NCI-H460 (cell line): ENCODE measurements around the gene GALNT15. TPM values are rescaled to one million over a fixed set of nuclear protein-coding genes. Genes with fewer than 3 reads are reported as not detected.

ENCODE experiments used
- DNase-seq: peaks from one replicate; pipeline ENCODE4 v3.0.0-alpha.2; 2016; ENCODE audit warnings: low read depth; ENCODE audit errors: extremely low read depth
- total RNA-seq: library from RNA; depleted of rRNA; stranded (reverse); fragments of >200 nt; shearing (Covaris generic); gene quantifications from 2 replicates; pipeline ENCODE4 v1.2.3, GENCODE V29; 2014

The GALNT15 gene
- total RNA-seq, 1 experiment from 2014 or later, result 0.07 TPM

DNA sequence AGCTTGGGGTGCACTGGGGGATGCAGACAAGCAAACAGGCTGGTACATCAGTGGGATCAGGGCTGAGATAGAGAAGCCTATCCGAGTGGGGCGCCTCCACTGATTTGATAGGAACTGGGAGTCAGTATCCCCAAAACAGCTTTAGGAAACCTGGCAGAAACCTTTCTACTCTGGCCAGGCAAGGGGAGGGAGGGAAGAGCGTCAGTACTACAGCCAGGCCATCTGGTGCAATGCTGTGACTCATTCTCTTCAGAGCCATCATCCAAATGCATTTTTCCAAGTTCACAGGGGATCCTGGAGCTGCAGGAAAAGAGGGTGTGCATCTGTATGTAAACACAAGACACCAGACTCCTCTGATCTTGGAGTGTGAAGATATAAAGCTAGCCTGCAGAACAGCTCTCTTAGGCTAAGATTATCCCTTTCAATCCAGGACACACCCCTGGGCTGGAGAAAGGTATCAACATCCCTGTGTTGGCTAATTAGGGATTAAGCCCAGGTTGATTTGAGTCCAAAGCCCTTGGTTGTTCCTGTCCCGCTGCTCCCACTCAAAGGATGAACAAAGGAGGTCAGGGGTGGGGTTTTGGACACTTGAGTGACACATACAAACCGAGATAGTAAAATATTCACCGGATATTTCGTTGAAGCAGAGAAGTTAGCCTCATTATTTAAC lies 9.3 kb downstream of the GALNT15 start:
- no peak for DNase-seq

GRCh38 chr3:16186086-16186485 lies 11.6 kb downstream of the GALNT15 start:
- DNase-seq, result no peak

- DNase-seq, result no peak
Measured at GRCh38 chr3:16186565-16186964, 12.1 kb downstream of the GALNT15 start.

- no peak for DNase-seq
Measured at GRCh38 chr3:16187213-16187790, 12.8 kb downstream of the GALNT15 start.

- no peak for DNase-seq
Measured at GRCh38 chr3:16188071-16188470, 13.6 kb downstream of the GALNT15 start.

DNA sequence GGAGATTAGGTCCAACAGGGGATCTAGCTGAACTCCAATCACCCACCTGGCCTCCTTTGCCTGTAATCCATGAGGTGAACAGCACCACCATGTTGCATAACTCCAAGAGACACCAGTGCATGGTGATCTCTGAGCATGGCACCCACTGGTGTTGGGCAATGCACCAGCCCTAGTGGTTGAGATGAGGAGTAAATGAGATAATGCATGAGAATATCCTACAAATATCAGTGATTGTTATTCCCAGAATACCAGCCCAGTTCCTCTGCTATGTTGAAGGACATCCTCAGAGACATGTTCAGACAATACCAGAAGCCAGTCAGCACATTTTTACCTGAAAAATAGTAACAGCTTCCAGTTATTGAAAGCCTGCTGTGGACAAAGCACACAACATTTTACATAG lies 14.7 kb downstream of the GALNT15 start:
- DNase-seq, result no peak

- DNase-seq, result no peak
Measured at GRCh38 chr3:16190704-16191103, 16.2 kb downstream of the GALNT15 start.

DNA sequence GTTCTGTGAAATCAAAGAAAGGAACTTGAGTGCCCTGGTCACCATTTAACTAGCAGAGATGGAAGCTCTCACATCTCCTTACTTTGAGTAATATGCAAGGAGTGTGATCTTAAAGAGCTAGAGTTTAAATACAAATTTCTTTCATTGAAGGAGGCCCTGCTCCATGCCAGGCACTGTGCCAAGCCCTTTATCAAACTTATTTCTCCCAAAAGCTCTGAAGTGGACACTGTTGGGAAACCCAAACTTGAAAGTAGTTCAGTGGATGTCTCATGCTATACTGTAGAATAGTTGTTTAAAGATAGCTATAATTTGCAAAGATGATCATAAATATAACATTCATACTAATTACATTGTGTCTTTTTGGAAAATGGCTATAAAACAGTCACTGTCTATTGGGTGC lies 17.1 kb downstream of the GALNT15 start:
- DNase-seq, result no peak

GRCh38 chr3:16192176-16192811 lies 17.8 kb downstream of the GALNT15 start:
- no peak for DNase-seq

- DNase-seq, result no peak
Measured at GRCh38 chr3:16198427-16198826, 23.9 kb downstream of the GALNT15 start.

DNA sequence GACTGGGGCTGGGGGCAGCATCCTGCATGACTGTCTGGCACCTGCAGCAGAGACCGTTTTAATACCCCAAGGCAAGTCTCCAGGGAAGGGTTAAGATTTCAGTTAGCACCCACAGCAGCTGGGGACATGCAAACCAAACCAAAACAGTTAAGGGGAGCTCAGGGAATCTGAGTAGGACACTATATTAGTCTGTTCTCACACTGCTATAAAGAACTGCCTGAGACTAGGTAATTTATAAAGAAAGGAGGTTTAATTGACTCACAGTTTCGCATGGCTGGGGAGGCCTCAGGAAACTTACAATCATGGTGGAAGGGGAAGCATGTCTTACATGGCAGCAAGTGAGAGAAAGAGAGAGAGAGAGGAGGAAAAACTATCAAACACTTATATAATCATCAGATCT lies 25.3 kb downstream of the GALNT15 start:
- no peak for DNase-seq

- no peak for DNase-seq
Measured at GRCh38 chr3:16200411-16200810, 25.9 kb downstream of the GALNT15 start.

GRCh38 chr3:16203031-16203430 lies 28.6 kb downstream of the GALNT15 start:
- DNase-seq, result no peak

DNA sequence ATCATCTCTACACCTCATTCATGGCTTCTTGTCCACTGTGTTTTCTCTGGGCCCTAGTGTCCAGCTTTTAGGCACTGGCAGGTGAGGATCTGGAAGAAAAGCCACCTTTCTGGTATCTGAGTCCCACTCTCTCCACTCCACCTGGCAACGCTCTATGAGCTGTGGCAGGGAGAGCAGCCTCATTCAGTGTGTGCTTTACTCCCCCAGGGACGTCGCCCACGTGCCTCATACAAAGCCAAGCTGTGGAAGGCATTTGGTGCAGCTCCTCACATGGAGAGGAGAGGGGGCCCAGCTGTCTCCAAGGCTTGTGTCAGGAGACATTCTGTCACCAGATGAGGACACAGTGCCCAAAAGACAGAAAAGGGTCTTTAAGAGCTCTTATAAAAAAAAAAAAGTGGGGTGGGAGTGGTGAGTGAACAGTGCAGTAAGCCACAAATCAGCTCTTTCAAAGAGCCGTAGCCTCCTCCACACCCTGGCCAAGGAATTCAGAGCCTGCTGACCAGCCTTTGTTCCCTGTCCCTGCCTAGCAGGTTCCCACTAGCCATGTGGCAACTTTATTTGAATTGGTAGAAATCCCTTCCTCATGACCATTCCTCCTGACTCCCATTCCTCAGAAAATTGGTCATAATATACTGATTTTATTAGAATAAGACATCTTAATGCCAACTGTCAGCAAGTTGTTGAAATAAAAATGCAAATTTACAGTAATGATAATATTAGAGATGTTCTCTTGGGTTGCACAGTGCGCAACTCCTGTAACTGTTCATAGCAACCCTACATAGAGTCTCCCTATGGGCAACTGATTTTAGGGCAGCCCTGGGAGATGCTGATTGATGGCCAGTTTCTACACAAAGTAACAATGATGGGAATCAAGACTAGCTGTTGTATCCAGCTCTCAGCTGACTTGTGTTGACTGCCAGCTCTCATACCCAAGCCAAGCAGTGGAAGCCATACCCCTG lies 29.5 kb downstream of the GALNT15 start:
- DNase-seq, result no peak

DNA sequence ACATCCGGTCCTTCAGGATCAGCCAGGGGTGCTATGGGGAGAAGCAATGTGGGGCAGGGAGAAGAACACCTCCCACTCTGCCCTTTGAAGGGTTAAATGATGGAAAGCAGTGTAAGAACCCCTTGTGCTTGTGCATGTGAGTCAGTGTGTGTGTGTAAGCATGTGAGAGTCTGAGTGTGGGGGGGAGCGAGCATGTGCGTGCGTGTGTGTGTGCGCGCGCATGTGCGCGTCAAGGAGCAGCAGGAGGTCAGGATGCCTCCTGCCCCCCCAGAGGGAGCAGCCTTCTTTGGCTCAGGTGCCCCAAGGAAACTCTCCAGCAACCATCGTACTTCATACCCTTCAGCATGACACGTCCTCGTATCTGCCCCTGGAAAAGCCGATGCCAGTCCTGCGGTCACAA lies 30.3 kb downstream of the GALNT15 start:
- DNase-seq, result no peak

DNA sequence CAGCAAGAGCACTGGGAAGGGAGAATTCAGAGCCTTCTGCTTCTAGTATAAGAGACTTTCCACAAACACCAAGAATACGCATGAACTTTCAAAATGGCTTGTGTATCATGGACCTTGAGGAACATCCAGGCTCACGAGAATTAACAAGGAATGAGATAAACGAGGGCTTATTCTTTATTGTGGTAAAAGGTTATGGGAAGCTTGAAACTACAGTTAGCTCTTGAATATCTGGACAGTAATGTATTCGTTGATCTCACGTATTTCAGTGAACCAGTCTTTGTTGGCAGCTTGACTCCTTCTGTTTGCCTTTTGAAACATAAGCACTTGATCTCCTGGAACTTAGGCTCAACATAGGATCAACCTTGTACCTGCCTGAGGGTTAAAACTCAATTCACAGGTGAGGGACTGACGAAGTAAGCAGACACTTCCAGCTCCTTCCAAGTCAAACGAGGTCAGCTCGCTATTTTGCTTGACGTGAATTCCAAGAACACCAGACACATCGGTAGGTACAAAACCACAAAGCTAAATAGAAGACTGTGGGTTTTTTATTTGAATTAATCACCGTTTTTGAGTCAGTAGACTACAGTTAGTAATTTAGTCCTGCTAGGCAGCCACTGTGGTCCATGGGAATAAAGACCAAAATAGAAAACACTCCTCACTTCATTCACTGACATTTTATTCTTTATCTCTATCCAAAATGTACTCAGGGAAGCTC lies 30.8 kb downstream of the GALNT15 start:
- no peak for DNase-seq

DNA sequence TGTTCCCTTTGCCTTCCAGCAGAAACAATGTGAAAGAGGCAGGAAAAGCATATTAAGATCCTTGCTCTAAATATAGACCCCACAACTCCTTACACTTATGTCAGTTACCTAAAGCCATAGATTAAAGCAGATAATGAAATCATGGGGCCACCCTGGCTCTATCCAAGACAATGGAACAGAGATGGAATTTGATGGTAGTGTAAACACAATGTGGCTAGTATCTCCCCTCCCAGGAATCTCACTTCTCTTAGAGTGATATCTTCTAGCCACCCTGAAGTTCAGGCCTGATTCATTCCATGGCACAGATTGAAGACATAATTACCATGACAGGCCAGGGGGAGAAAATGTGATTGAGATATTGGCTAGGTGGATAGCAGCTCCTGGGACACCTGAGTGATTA lies 32.6 kb downstream of the GALNT15 start:
- DNase-seq, result no peak

DNA sequence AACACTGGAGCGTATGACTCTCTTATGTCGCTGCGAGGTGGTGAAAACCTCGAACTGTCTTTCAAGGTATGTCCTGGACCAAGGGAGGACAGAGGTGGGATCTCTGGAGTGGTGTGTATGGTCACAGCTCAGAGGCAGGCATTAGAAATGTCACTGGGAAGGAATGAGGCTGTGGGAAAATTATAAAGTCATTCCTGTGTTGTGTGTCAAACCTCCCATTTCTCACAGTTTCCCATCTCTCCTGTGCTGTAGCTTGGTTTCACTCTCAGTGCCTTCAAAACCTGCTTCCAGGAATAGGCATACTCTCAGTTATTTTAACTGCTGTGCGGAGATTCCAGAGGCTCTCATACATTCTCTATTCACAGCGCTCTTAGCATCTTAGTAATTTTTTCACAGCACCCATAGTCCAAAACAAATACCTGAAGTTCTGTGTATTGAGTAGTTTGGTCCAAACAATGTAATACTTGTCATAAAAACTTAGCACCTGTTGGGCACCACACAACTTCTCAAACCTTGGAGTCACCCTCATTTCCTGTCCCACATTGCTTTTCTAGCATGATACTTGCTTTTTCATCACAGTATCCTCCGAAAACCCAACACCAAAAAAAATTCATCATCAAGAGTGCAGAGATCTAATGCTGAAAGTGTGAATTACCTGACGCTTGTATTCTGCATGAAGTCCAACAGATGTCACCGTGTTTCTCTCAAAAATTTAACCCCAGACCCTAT lies 36.9 kb downstream of the GALNT15 start:
- no peak for DNase-seq

DNA sequence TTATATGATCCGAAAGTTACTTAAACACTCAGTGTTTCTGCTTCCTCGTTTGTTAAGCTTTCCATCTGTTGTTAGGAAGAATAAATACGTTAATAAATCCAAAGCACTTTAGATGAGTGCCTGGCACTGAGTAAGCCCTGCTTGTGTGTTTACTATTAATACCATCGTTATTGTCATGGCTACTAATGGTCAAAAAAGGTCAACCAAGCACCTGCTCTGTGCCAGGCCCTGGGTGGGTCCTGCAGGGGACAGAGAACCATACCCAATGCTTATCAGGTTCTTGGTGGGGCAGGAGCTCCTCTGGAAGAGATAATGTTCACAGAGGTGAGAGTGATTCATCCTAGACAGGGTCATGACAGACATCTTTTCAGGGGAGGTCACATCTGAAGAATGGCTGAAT lies 39.9 kb downstream of the GALNT15 start:
- no peak for DNase-seq
